ENCODE data around the gene SPAG16.

GRCh38 chr2:214310319-214310718 lies 1026.1 kb downstream of the SPAG16 start:
- TF ChIP-seq SRF (IDR thresholded peaks at IDR 0.05; ENCODE audit: low read depth) (no peak), CTCF (IDR thresholded peaks at IDR 0.05 in 2 of 3, conservative IDR thresholded peaks at IDR 0.05 in 1 of 3; ENCODE audit: borderline replicate concordance in 1 of 3, insufficient read depth in 1 of 3, low read depth in 2 of 3, low read length in 2 of 3) (peak; percentile 15 to 50 (median 31); a peak in 3 of 6 replicates), POLR2A (IDR thresholded peaks at IDR 0.05; ENCODE audit: borderline replicate concordance, extremely low read depth, insufficient read depth, insufficient read length) (no peak)
- TF ChIP-seq, protein P1, sequence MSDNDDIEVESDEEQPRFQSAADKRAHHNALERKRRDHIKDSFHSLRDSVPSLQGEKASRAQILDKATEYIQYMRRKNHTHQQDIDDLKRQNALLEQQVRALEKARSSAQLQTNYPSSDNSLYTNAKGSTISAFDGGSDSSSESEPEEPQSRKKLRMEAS (IDR thresholded peaks at IDR 0.05): no peak
